Activated CD4-positive, alpha-beta memory T cell treated with anti-CD3 and anti-CD28 coated beads, Interleukin-2, amount 10 ng/mL, durations not matched to agents 7 days and 5 days (primary cell): ENCODE data around the gene S1PR1. TPM values are rescaled to one million over a fixed set of nuclear protein-coding genes. Genes with fewer than 3 reads are reported as not detected.

Source experiments
- CTCF ChIA-PET: fragments of 350-600 bp; sonication (Branson Sonifier 250); formaldehyde crosslinking; loops from one replicate; lab custom pipeline; 2021; ENCODE audit warnings: antibody characterized with exemption, inconsistent platforms; lab: Charles Lee
- POLR2A ChIA-PET: fragments of 350-600 bp; sonication (Branson Sonifier 250); formaldehyde crosslinking; loops from one replicate; lab custom pipeline; 2021; ENCODE audit warnings: antibody characterized with exemption; lab: Charles Lee
- DNase-seq: peaks from one replicate; pipeline ENCODE4 v3.0.0-alpha.2; 2020
- H3K27ac Mint-ChIP-seq: one replicate; pipeline ENCODE4 v1.8.0; 2021; ENCODE audit warnings: mild to moderate bottlenecking, mixed read lengths
- H3K27me3 Mint-ChIP-seq: one replicate; pipeline ENCODE4 v1.8.0; 2021; ENCODE audit warnings: mixed read lengths
- H3K36me3 Mint-ChIP-seq: one replicate; pipeline ENCODE4 v1.8.0; 2021; ENCODE audit warnings: low read depth, mixed read lengths
- H3K4me1 Mint-ChIP-seq: one replicate; pipeline ENCODE4 v1.8.0; 2021; ENCODE audit warnings: mixed read lengths
- H3K4me3 Mint-ChIP-seq: one replicate; pipeline ENCODE4 v1.8.0; 2021; ENCODE audit warnings: mild to moderate bottlenecking, mixed read lengths
- H3K9me3 Mint-ChIP-seq: one replicate; pipeline ENCODE4 v1.8.0; 2021; ENCODE audit warnings: mixed read lengths
- total RNA-seq, 2 experiments: library from RNA; stranded (reverse); gene quantifications; one replicate each; pipeline ENCODE4 v1.2.3, GENCODE V29; 2021

S1PR1 gene
- total RNA-seq, 2 experiments from 2014 or later, result 219 to 220 TPM

- POLR2A ChIA-PET, result interaction anchor here (0.7 to 13.2 kb wide), 7 partner anchors 8 to 161 kb away, joined by 3 to 391 read pairs (median 4); partner anchors contain the start of gene S1PR1
- no peaks in the 10 kb centered on the region for H3K9me3 Mint-ChIP-seq
- H3K36me3 Mint-ChIP-seq, result peaks cover 14% of the 10 kb centered on the region
- H3K27me3 Mint-ChIP-seq, result no peaks in the 10 kb centered on the region
- H3K4me3 Mint-ChIP-seq, result peak overlapping the region; percentile 54
- peak overlapping the region; percentile 79 for H3K27ac Mint-ChIP-seq
- DNase-seq, result peak; percentile 33
- CTCF ChIA-PET, result interaction anchor here (1.0 to 13.6 kb wide), 4 partner anchors 10 to 47 kb away, joined by 3 to 244 read pairs (median 3); partner anchors contain the start of gene S1PR1
- peaks cover 90% of the 10 kb centered on the region for H3K4me1 Mint-ChIP-seq
Measured at GRCh38 chr1:101284021-101284420, 47.2 kb downstream of the S1PR1 start.

- Mint-ChIP-seq H3K36me3 (peaks cover 14% of the 10 kb centered on the region), H3K4me3 (peak overlapping the region; percentile 54), H3K9me3 (no peaks in the 10 kb centered on the region), H3K4me1 (peaks cover 87% of the 10 kb centered on the region), H3K27me3 (no peaks in the 10 kb centered on the region), H3K27ac (peak overlapping the region; percentile 79)
- ChIA-PET CTCF (interaction anchor here (1.0 to 13.6 kb wide), 9 partner anchors 11 to 369 kb away, joined by 3 to 244 read pairs (median 4); partner anchors contain the start of gene S1PR1), POLR2A (interaction anchor here (0.8 to 13.2 kb wide), 8 partner anchors 8 to 362 kb away, joined by 3 to 391 read pairs (median 8); partner anchors contain the start of gene S1PR1)
- no peak for DNase-seq
Measured at GRCh38 chr1:101284622-101285218, 47.9 kb downstream of the S1PR1 start.

DNA sequence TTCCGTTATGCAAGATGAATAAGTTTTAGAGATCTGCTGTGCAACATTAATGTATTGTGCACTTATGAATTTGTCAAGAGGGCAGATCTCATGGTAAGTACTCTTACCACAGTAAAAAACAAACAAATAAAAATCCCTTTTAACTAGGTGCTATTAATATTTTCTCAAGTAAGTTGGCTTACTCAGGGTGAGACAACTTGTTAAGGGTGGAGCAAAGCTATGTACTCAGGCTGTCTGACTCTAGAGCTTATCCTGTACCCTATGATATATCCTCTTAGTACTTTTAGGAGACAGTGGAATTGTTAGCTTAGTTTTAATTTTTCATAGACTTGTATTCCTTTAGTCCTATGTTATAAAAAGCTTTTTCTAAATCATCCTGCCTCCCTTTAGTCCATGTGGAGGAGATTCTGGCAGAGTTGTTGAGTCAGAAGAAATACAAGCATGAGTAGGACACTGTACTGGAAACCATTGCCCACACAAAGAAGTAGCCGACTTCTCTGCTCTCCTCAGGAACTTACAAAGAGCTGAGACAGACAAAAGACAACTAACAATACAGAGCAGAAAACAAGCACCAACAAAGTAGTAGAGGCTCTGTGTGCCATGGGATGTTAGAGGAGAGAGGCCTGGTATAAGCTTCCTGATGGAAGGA, 49.2 kb downstream of the S1PR1 start:
- H3K4me3 Mint-ChIP-seq, result no peak overlapping the region
- peaks cover 89% of the 10 kb centered on the region for H3K4me1 Mint-ChIP-seq
- ChIA-PET POLR2A (interaction anchor here (0.6 to 13.2 kb wide), 10 partner anchors 7 to 260 kb away, joined by 3 to 391 read pairs (median 8); partner anchors contain the start of genes DPH5 and S1PR1), CTCF (interaction anchor here (0.6 to 13.6 kb wide), 11 partner anchors 49 to 827 kb away, joined by 3 to 244 read pairs (median 4); partner anchors contain the start of gene S1PR1)
- H3K27ac Mint-ChIP-seq, result peak overlapping the region; percentile 44
- no peaks in the 10 kb centered on the region for H3K9me3 Mint-ChIP-seq
- no peak for DNase-seq
- peaks cover 13% of the 10 kb centered on the region for H3K36me3 Mint-ChIP-seq
- no peaks in the 10 kb centered on the region for H3K27me3 Mint-ChIP-seq

DNA sequence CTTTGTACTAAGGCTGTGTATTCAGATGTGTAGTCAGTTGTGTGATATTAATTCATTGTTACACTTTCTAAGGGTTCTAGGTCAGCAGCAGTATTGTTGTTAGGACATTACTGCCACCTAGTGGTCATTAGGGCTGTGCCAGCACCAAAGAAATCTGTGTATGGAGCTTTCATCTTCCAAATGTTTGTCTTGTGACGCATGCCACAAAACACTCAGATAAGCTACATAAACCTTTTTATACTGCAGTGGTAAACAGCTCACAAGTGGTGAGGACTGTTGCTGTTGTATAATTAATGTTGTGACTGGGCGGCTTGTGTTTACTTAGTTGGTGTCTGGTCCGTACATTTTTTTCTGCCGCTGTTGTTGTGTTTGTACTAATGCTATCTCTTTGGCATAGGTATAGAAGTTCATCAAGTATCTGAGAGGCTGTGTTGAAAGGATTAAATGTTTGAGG, 51.7 kb downstream of the S1PR1 start:
- DNase-seq, result peak; percentile 71

GRCh38 chr1:101290119-101290921, 53.5 kb downstream of the S1PR1 start:
- peak overlapping the region; percentile 22 for H3K4me3 Mint-ChIP-seq
- POLR2A ChIA-PET, result interaction anchor here (0.7 to 13.2 kb wide), 24 partner anchors 11 to 395 kb away, joined by 3 to 391 read pairs (median 4); partner anchors contain the start of genes DPH5, EXTL2 and S1PR1
- no peak for DNase-seq
- H3K27me3 Mint-ChIP-seq, result no peaks in the 10 kb centered on the region
- CTCF ChIA-PET, result interaction anchor here (0.7 to 13.6 kb wide), 28 partner anchors 11 to 376 kb away, joined by 3 to 244 read pairs (median 4); partner anchors contain the start of genes DPH5 and S1PR1
- no peaks in the 10 kb centered on the region for H3K36me3 Mint-ChIP-seq
- H3K27ac Mint-ChIP-seq, result peak overlapping the region; percentile 74
- H3K4me1 Mint-ChIP-seq, result peaks cover 79% of the 10 kb centered on the region
- no peaks in the 10 kb centered on the region for H3K9me3 Mint-ChIP-seq

More for the DNA sequence above, 51.7 kb downstream of the S1PR1 start:
- CTCF ChIA-PET, result interaction anchor here (0.5 to 13.6 kb wide), 66 partner anchors 8 to 768 kb away, joined by 3 to 244 read pairs (median 5); partner anchors contain the start of genes S1PR1 and SLC30A7
- POLR2A ChIA-PET, result interaction anchor here (0.7 to 13.2 kb wide), 20 partner anchors 9 to 393 kb away, joined by 3 to 391 read pairs (median 4); partner anchors contain the start of genes S1PR1 and SLC30A7
- peaks cover 85% of the 10 kb centered on the region for H3K4me1 Mint-ChIP-seq
- H3K36me3 Mint-ChIP-seq, result peaks cover 3% of the 10 kb centered on the region
- no peaks in the 10 kb centered on the region for H3K27me3 Mint-ChIP-seq
- no peaks in the 10 kb centered on the region for H3K9me3 Mint-ChIP-seq
- H3K27ac Mint-ChIP-seq, result no peak overlapping the region
- H3K4me3 Mint-ChIP-seq, result no peak overlapping the region

Other genes starting within 250 kb of the S1PR1 start
- 10 to 100 TPM; 25.5 to 33.2 TPM for gene DPH5, start 211.2 kb upstream of the S1PR1 start, total RNA-seq